Stimulated activated effector memory CD8-positive, alpha-beta T cell treated with anti-CD3 and anti-CD28 coated beads, Interleukin-12 subunit alpha, Interleukin-12 subunit beta, amount 100 ng/mL, for 72 hours (primary cell): Measurements from ENCODE around the gene CLC.
"Not testable (repeated sequence)": the region's sequence is repeated elsewhere in the genome, so short reads cannot be mapped to it uniquely, and the experiment has no call there.

Source experiments
- ATAC-seq: fragments of 150-1000 bp; cut with Tn5 transposase; 2 replicates; pipeline ENCODE4 v1.10.0; 2021
- DNase-seq, 2 donors: peaks; one replicate each; pipeline ENCODE4 v3.0.0; 2021 to 2022; ENCODE audit warnings: low spot score in 2 of 2
- H3K27ac Mint-ChIP-seq: one replicate; pipeline ENCODE4 v1.8.0; 2022; ENCODE audit warnings: mild to moderate bottlenecking, mixed read lengths
- H3K36me3 Mint-ChIP-seq: one replicate; pipeline ENCODE4 v1.8.0; 2022; ENCODE audit warnings: mild to moderate bottlenecking, mixed read lengths
- H3K4me1 Mint-ChIP-seq: one replicate; pipeline ENCODE4 v1.8.0; 2022; ENCODE audit warnings: mixed read lengths
- H3K4me3 Mint-ChIP-seq: one replicate; pipeline ENCODE4 v1.8.0; 2022; ENCODE audit warnings: mild to moderate bottlenecking, mixed read lengths
- H3K9me3 Mint-ChIP-seq: one replicate; pipeline ENCODE4 v1.8.0; 2022; ENCODE audit warnings: mixed read lengths

CLC gene

DNA sequence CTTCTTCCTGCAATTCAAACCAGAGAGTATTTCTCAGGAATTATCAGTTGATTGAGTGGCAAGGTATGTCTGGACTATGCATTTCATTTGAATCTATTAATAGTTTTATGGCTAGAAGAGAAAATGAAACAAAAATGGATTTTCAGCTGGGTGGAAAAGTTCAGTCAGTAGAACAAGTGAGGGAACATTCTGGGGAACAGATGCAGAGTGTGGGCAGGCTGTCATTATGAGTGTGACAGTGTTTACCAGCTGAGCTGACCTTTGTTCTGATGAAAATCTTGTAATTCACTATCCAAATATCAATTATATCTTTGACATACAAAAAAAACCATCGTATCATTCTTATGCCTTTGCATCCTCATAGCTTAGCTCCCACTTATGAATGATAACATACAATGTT, 2.6 kb upstream of the CLC start:
- H3K4me1 Mint-ChIP-seq = peaks cover 13% of the 10 kb centered on the region
- H3K9me3 Mint-ChIP-seq = no peaks in the 10 kb centered on the region
- no peak for DNase-seq
- H3K4me3 Mint-ChIP-seq = peak overlapping the region; percentile 30
- no peaks in the 10 kb centered on the region for H3K36me3 Mint-ChIP-seq
- H3K27ac Mint-ChIP-seq = no peak overlapping the region
- peak; percentile 65 for ATAC-seq

DNA sequence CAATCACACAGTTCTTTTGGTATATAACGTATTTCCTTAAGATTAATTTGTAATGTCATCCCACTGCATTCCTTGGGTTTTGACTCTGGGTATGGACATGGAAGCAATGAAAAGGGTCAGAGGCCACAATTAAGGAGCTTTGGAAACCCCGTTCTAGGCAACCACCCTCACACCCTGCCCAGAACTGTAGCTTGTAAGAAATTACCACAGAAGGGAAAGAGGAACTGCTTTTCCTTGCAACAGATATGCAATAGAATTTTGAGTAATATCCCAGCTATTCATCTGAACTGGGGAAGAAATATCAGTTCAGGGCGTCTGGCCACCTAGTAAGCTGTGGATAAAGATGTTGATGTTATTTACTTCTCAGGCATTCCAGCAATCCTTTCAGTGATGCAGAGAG, 985 bp upstream of the CLC start:
- ATAC-seq (no peak), DNase-seq (no peak)
- H3K4me3 Mint-ChIP-seq = no peak overlapping the region
- peaks cover 13% of the 10 kb centered on the region for H3K4me1 Mint-ChIP-seq
- H3K27ac Mint-ChIP-seq = no peak overlapping the region
- H3K9me3 Mint-ChIP-seq = no peaks in the 10 kb centered on the region
- no peaks in the 10 kb centered on the region for H3K36me3 Mint-ChIP-seq

DNA sequence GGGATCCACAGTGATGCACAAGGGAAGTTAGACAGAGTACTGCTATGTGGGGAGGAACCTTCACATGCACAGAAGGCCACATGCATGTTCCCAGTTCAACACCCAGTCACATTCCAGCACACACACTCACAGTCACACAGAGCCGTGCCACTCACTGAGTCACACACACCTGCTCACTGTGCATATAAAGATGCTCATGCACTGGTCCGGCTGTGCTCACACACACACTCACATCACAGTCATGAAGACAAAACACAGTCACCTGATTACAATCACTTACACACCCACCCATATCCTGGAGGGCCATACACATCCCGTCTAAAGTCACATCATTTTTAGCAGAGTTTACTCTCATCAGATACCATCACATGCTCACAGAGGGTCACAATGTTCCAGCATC, 478 bp downstream of the CLC start:
- DNase-seq = no peak
- peaks cover 13% of the 10 kb centered on the region for H3K4me1 Mint-ChIP-seq
- ATAC-seq = peak; percentile 54
- H3K36me3 Mint-ChIP-seq = no peaks in the 10 kb centered on the region
- no peak overlapping the region for H3K27ac Mint-ChIP-seq
- H3K4me3 Mint-ChIP-seq = no peak overlapping the region
- no peaks in the 10 kb centered on the region for H3K9me3 Mint-ChIP-seq

DNA sequence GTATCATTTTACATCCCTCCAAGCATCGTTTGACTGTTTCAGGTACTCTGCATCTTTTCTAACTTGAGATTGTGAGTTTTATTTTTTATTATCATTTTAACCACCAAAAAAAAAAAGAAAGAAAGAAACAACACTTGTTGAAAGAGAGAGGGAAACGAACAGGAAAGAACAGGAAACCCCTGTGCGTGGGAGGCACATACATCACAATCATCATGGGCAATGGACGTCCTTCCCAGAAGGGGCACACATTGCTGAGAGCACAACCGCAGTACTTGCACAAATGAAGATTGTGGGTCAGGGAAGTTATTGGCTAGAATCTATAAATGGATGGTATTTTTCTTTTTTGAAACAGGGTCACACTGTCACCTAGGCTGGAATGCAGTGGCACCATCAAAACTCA, 1.7 kb downstream of the CLC start:
- DNase-seq (no peak), ATAC-seq (no peak)
- Mint-ChIP-seq H3K9me3 (no peaks in the 10 kb centered on the region), H3K4me1 (peaks cover 13% of the 10 kb centered on the region), H3K27ac (peak overlapping the region; percentile 30), H3K36me3 (no peaks in the 10 kb centered on the region), H3K4me3 (no peak overlapping the region)

DNA sequence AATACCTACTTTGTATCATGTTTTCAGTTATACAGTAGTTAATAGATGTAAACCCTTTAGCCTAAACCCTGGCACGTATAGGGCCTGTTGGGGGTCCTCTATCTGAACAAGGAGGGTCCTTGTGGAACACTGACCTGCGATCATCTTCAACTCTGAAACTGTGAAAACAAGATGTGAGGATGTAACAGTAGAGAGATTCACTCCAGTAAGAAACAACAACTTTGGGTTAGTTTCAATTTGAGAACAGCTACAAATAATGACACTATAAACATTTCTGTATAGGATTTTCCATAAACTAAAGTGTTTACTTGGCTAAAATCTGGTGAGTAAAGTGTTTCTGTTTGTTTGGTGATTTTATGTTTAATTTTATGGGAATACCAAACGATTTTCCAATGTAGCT, 2.1 kb downstream of the CLC start:
- Mint-ChIP-seq H3K4me3 (no peak overlapping the region), H3K27ac (peak overlapping the region; percentile 30), H3K4me1 (peaks cover 13% of the 10 kb centered on the region), H3K9me3 (no peaks in the 10 kb centered on the region), H3K36me3 (no peaks in the 10 kb centered on the region)
- DNase-seq = no peak
- ATAC-seq = no peak

DNA sequence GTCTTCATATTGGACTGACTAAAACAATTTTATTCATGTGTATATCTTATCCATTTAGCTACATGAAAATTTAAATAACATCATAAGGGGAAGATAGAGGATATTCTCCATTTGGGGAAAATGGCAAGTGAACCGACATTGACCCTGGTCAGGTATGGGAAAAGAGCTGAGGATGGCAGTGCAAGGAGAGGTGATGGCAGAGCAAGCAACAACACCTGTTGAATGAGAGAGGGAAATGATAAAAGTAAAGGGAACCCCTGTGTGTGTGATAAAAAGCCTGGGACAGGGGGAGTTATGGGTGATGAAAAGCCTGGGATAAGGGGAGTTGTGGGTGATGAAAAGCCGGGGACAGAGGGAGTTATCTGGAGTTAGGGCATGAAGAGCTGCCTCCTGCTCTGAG, 4.0 kb downstream of the CLC start:
- peaks cover 6% of the 10 kb centered on the region for H3K4me1 Mint-ChIP-seq
- ATAC-seq (no peak), DNase-seq (no peak)
- no peak overlapping the region for H3K4me3 Mint-ChIP-seq
- H3K36me3 Mint-ChIP-seq = no peaks in the 10 kb centered on the region
- no peaks in the 10 kb centered on the region for H3K9me3 Mint-ChIP-seq
- no peak overlapping the region for H3K27ac Mint-ChIP-seq

DNA sequence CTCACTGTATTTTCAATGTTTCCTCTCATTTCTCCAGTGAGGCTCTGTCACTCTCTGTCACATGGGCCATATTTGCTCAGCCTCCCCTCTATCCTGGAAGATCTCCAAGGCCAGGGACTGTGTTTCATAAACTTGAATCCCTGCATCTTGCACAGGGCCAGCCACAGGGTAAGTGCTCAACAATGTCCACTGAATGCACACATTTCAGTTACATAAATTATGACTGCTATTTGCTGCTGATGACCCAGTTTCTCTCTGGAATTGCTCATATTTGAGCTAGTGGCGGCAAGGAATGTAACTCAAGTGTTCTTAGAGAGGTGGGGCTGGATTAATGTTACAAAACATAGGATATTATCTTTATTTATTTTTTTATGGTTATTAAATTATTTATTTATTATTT, 6.1 kb downstream of the CLC start:
- ATAC-seq = no peak
- no peak overlapping the region for H3K27ac Mint-ChIP-seq
- no peaks in the 10 kb centered on the region for H3K9me3 Mint-ChIP-seq
- no peak for DNase-seq
- no peaks in the 10 kb centered on the region for H3K36me3 Mint-ChIP-seq
- peaks cover 6% of the 10 kb centered on the region for H3K4me1 Mint-ChIP-seq
- no peak overlapping the region for H3K4me3 Mint-ChIP-seq

DNA sequence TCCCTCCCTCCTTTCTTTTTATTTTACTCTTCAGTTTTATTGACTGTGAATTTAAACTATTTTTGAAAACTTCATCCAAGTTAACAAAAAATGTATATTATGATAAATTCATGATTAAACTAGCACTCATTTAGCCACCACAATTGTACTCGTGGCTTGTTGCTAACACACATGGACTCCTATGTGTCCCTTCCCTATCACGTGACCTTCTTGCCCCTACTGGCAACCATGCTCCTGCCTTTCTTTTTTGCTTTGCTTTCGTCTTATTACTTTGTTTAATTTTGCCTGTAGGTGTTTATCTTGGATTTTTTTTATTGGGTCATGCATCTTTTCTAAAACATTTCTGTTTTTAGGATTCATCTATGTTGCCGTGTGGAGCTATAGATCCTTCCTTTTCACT, 8.2 kb downstream of the CLC start:
- Mint-ChIP-seq H3K4me3 (no peak overlapping the region), H3K27ac (no peak overlapping the region), H3K9me3 (no peaks in the 10 kb centered on the region), H3K4me1 (no peaks in the 10 kb centered on the region), H3K36me3 (no peaks in the 10 kb centered on the region)
- DNase-seq (no peak), ATAC-seq (no peak)

DNA sequence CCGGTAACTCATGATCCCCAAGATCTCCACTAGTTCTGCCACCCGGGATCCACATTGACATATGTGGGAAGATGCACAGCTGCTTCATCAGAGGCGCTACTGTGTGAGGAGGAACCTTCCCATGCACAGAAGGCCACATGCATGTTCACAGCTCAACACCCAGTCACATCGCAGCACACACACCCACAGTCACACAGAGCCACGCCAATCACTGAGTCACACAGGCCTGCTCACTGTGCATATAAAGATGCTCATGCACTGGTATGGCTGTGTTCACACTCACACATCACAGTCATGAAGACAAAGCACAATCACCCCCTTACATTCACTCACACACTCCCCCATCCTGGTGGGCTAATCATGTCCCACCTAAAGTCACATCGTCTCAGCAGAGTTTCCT, 9.8 kb downstream of the CLC start:
- DNase-seq (no peak), ATAC-seq (no peak)
- Mint-ChIP-seq H3K9me3 (no peaks in the 10 kb centered on the region), H3K4me1 (no peaks in the 10 kb centered on the region), H3K36me3 (no peaks in the 10 kb centered on the region), H3K27ac (no peak overlapping the region), H3K4me3 (no peak overlapping the region)

DNA sequence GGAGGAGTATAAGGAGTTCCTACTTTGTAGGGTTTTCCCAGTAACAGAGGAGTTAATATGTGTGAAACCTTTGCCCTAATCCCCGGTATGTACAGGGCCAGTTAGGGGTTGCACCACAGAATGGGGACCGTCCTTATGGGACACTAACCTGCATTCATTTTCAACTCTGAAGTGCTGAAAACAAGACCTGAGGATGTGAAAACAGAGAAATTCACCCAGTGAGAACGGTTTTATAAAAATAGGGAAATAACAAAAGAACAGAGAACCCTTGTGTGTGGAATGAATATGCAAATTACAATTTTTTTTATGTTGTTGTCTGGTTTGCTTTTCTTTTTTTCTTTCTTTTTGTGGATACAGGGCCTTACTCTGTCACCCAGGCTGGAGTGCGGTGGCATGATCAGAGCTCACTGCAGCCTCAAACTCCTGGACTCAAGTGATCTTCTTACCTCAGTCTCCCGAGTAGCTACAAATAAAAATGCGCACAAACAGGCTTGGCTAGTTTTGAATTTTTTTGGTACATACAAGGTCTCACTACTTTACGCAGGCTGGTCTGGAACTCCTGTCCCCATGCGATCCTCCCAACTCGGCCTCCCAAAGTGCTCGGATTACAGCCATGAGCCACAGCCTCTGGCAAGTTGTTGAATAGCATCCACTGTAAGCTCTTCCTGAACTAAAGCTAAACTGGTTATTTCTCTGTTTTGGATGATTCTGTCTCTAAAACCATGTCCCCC, 10.6 kb downstream of the CLC start:
- no peak overlapping the region for H3K4me3 Mint-ChIP-seq
- H3K9me3 Mint-ChIP-seq = no peaks in the 10 kb centered on the region
- H3K27ac Mint-ChIP-seq = no peak overlapping the region
- no peaks in the 10 kb centered on the region for H3K36me3 Mint-ChIP-seq
- DNase-seq (no peak), ATAC-seq (no peak)
- no peaks in the 10 kb centered on the region for H3K4me1 Mint-ChIP-seq

DNA sequence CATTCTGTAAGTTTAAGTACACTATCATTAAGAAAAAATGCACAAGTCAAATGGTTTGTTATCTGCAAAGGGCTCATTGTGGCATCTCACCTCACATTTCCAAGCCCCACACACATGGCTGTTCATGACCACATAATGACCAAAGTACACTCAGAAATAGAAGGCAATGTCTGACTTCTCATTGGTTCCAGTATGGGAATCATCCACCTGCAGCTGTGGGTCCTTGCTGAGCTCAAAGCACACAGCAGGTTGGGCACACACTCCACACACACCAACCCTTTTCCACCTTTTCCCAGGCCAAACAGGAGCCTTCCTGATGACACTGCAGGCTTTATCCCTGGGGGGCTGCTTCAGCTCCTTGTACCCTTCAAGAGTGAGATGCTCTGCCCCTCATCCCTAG, 11.8 kb downstream of the CLC start:
- no peaks in the 10 kb centered on the region for H3K9me3 Mint-ChIP-seq
- DNase-seq (no peak), ATAC-seq (no peak)
- H3K4me3 Mint-ChIP-seq = no peak overlapping the region
- H3K27ac Mint-ChIP-seq = no peak overlapping the region
- no peaks in the 10 kb centered on the region for H3K36me3 Mint-ChIP-seq
- no peaks in the 10 kb centered on the region for H3K4me1 Mint-ChIP-seq

DNA sequence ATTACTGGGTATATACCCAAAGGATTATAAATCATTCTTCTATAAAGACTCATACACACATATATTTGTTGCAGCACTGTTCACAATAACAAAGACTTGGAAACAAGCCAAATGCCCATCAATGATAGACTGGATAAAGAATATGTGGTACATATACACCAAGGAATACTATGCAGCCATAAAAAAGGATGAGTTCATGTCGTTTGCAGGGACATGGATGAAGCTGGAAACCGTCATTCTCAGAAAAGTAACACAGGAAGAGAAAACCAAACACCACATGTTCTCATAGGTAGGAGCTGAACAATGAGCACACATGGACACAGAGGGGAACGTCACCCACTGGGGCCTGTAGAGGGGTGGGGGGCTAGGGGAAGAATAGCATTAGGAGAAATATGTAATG, 17.7 kb downstream of the CLC start:
- H3K4me3 Mint-ChIP-seq, H3K4me1 Mint-ChIP-seq, H3K27ac Mint-ChIP-seq, H3K9me3 Mint-ChIP-seq, H3K36me3 Mint-ChIP-seq, DNase-seq, ATAC-seq: not testable (repeated sequence)

DNA sequence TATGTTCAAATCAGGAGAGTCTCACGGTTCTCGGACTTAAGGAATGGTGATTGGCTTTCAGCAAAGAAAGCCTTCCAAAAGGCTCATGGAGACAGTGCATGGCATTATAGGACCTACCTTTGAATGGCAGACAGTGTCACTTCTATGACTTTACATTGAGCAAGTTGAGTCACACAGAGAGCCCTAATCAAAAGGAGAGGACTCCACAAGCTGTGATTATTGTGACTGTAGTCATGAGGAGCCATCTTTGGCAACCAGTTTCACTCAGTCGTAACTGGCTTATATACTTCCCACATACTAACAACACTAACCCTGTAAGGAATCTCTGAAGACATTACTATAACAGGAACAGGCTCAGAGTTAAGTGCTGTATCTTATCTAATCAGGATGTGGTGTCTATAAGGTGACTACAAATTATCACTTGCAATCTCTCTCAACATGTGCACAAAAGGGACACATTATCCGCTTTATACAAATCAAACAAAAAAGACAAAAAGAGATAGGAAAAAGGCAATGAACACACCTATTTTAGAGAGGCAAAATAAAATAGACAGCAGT, 27.4 kb downstream of the CLC start:
- DNase-seq = no peak
- peaks cover 6% of the 10 kb centered on the region for H3K4me1 Mint-ChIP-seq
- no peak overlapping the region for H3K27ac Mint-ChIP-seq
- no peaks in the 10 kb centered on the region for H3K9me3 Mint-ChIP-seq
- peak; percentile 44 for ATAC-seq
- H3K36me3 Mint-ChIP-seq = no peaks in the 10 kb centered on the region
- H3K4me3 Mint-ChIP-seq = no peak overlapping the region

DNA sequence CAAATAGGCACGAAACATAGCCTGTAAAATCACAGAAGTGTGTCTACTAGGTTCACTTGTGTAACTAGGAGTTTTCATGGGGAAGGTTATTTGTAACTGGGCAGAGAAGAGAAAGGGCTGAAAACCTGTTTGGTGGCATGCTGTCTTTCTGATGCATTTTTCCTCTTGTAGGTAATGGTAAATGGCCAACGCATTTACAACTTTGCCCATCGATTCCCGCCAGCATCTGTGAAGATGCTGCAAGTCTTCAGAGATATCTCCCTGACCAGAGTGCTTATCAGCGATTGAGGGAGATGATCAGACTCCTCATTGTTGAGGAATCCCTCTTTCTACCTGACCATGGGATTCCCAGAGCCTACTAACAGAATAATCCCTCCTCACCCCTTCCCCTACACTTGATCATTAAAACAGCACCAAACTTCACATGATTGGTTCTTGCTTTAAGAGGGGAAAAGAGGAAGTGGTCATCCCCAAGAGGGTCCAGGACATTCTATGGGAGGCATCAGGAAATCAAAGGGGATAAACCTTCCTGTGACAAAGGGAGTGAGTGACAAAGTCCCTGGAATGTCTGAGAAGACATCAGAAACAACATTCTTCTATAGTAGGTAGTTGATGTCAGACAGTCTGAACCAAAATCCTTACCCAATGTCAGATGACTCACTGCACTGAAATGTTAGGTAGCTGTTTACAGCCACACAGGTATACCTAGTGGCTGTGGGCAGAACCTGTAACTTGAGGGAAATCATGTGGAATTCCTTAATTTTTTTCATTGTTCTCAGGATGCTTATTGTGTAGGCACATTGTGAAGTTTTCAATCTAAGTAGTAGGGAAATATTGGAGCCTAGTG, 28.6 kb downstream of the CLC start:
- no peaks in the 10 kb centered on the region for H3K36me3 Mint-ChIP-seq
- no peaks in the 10 kb centered on the region for H3K9me3 Mint-ChIP-seq
- H3K27ac Mint-ChIP-seq = no peak overlapping the region
- ATAC-seq (no peak), DNase-seq (no peak)
- peaks cover 18% of the 10 kb centered on the region for H3K4me1 Mint-ChIP-seq
- no peak overlapping the region for H3K4me3 Mint-ChIP-seq

DNA sequence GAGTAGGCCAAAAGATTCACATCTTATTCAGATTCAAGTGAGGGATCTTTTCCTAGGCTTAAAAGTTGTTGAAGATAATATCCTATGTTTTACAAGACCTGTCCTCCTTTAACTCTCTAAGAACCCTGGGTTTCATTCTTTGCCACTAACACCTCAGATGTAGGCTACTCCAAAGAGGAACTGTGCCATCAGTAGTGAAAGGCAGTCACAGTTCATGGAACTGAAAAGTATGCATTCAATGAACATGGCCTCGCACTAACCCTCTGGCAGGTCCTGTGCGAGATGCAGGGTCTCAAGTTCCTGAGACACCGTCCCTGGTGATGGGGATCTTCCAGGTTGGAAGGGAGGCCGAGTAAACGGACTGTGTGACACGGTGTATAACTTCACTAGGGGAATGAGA, 29.2 kb downstream of the CLC start:
- Mint-ChIP-seq H3K36me3 (no peaks in the 10 kb centered on the region), H3K4me3 (no peak overlapping the region), H3K27ac (no peak overlapping the region)

More for the DNA sequence above, 29.2 kb downstream of the CLC start:
- DNase-seq (no peak), ATAC-seq (no peak)
- Mint-ChIP-seq H3K4me1 (peaks cover 22% of the 10 kb centered on the region), H3K9me3 (no peaks in the 10 kb centered on the region)
